UCSD-AML1 (cell line): ENCODE data around the gene CD63.

ENCODE experiments used
- DNase-seq: peaks from one replicate; lab custom pipeline; 2025; ENCODE audit not compliant: unreplicated experiment; lab: John Stamatoyannopoulos, UW

Gene CD63

DNA sequence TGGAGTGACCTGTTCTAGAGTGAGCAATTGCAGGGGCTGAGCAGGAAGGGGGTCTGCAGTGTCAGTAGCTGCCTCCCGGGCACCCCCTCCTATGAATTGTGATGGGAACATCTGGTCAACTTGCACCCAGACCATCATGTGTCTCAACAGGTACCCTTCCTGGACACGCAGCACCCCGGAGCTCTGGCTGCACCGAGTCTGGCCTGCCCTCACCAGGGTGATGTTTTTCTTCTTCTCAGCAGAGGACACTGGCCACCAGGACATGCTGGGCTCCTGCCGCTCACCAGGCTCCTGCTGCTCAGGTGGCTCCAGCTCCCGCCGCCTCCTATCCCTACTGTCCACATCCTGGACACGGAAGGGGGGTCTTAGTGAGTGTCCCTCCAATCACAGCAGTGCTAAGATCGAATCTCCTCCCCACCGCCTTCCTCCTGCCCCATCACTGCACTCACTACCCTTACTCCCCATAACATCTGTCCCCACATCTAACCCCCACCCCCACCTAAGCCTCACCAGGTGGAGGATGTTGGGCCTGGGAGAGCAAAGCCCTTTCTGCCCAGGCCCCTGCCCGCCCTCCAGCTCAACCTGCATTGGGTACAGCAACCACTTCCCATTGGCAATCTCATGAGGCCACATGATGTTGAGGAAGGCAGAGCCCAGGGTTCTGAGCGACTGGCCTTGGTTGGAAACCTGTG is 36.0 kb downstream of the CD63 start:
- DNase-seq, result no peak

DNA sequence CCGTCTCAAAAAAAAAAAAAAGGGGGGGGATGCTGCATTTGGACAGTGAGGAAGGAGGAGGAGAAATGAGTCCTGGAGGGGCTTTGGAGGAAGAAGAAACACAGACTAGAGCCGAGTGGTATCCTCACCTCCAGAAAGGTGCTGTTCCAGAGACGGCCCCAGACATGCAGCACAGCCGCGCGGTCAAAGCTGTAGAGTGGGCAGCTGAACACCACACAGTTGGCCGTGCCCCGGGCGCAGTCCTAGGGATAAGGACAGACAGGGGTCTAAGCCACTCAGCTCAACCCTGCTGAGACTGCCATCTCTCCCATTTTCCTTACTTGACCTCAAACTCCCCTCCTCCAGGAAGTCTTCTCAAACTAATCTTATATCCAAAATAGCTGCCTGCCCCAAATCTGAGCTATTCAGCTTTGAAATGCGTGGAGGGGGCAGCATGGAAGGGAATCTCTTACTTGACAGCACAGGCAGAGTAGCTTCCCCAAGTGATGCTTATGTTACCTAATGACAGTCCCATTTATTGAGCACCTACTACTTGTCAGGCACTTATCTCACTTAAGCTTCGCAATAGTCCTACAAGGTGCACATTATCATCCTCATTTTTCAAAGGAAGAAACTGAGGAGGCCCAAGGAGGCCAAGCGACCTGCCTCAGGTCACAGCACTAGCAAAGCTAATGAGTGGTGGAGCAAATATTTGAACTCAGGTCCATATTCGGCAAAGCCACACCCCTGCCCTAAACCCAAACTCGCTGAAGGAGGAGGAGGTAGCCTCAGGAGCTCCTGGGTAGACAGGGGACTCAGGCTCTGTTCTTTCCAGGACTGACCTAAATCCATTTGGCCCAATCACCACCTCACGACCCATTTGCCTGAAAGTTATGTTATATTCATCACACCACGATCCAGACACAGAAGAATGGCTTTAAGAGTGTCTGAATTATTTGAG is 39.8 kb downstream of the CD63 start:
- DNase-seq, result no peak

DNA sequence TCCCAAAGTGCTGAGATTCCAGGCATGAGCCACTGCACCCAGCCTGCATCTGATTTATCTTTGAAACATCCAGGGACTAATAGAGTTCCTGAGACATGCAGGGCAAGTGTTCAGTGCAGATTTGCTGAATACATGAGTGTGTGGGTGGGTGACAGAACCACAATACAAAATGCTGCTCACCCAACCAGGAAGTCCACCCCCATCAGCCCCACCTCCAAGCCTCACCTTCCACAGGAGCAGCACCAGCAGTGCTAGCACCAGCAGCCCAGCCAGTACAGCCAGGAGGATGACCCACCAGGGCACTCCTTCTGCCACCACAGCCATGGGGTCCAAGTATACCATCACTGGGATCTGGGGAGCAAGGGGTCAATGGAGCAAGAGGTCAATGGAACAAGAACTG is 41.1 kb downstream of the CD63 start:
- no peak for DNase-seq

GRCh38 chr12:55686366-55687010 is 42.3 kb downstream of the CD63 start:
- no peak for DNase-seq

DNA sequence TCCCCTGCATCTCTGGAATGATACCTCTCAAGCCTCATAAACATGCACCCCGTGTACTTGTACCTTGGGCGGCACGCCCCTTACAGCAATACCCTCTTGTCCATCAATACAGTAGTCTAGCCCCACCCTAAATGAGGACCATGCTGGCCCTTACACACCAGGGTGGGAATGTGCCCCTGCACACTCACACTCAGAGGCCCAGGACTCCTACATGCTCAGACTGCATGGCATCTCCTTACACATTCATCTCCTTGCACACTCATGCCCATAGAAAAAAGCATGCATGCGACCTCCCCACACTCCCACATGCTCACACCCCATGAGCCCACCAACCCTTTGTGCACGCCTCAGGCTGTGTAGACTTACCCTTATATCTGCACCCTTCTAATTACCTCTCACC is 43.1 kb downstream of the CD63 start:
- no peak for DNase-seq

GRCh38 chr12:55684761-55685370 is 43.9 kb downstream of the CD63 start:
- no peak for DNase-seq

DNA sequence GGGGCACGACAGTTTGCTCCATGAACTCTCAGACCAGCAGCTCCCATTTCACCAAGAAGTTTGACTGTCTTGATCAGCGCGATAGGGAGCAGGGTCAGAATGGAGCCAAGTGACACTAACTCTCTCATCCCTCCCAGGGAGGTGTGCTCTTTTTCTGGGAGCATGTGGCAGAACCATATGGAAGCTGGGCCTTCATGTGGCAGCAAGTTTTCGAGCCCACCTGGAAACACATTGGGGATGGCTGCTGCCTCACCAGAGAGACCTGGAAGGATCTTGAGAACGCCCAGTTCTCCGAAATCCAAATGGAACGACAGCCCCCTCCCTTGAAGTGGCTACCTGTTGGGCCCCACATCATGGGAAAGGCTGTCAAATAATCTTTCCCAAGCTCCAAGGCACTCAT is 45.1 kb downstream of the CD63 start:
- no peak for DNase-seq

- DNase-seq, result no peak
Measured at GRCh38 chr12:55682087-55682796, 46.6 kb downstream of the CD63 start.

GRCh38 chr12:55681142-55682077 is 47.4 kb downstream of the CD63 start:
- DNase-seq, result peak; percentile 69

GRCh38 chr12:55679691-55680090 is 49.1 kb downstream of the CD63 start:
- no peak for DNase-seq

DNA sequence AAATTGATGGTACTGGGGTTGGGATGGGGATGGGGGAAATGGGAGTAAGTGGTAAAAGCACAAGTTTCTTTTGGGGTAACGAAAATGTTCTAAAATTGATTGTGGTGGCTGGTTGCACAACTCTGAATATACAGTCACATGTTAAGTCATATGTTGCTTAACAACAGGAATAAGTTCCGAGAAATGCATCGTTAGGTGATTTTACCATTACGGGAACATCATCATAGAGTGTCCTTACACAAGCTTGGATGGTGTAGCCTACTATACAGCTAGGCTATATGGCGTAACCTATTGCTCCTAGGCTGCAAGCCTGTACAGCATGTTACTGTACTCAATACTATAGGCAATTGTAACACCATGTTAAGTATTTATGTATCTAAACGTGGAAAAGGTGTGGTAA is 52.1 kb downstream of the CD63 start:
- no peak for DNase-seq

DNA sequence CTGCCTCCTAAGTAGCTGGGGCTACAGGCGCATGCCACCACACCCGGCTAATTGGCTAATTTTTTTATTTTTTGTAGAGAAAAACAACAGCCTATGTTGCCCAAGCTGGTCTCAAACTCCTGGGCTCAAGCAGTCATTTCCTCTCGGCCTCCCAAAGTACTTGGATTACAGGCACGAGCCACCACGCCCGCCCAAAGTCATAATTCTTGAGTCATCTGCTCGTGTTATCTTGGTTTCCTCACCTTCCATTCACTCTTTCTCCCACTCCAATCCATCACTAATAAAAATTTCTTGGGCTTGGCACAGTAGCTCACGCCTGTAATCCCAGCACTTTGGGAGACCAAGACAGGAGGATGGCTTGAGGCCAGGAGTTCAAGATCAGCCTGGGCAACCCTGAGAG is 53.1 kb downstream of the CD63 start:
- DNase-seq, result no peak
